Type B pancreatic cell (in vitro differentiated cells): ENCODE data around the gene PRDM2. TPM values are rescaled to one million over a fixed set of nuclear protein-coding genes. Genes with fewer than 3 reads are reported as not detected.
A peak's percentile ranks its signal among the peaks of the same experiment; 100 is the strongest.

ENCODE experiments used
- DNase-seq: peaks from one replicate; pipeline ENCODE4 v3.0.0; 2021; ENCODE audit warnings: mixed read lengths; ENCODE audit not compliant: unreplicated experiment; ENCODE audit errors: extremely low spot score
- H3K27ac Mint-ChIP-seq: 2 replicates; pipeline ENCODE4 v1.8.0; 2021; ENCODE audit warnings: mild to moderate bottlenecking, mixed read lengths
- H3K27me3 Mint-ChIP-seq: 2 replicates; pipeline ENCODE4 v1.8.0; 2021; ENCODE audit warnings: mixed read lengths
- H3K36me3 Mint-ChIP-seq: 2 replicates; pipeline ENCODE4 v1.8.0; 2021; ENCODE audit warnings: mixed read lengths
- H3K4me1 Mint-ChIP-seq: one replicate; pipeline ENCODE4 v1.8.0; 2021; ENCODE audit warnings: mixed read lengths; ENCODE audit not compliant: unreplicated experiment
- H3K4me3 Mint-ChIP-seq: 2 replicates; pipeline ENCODE4 v1.8.0; 2021; ENCODE audit warnings: mild to moderate bottlenecking, mixed read lengths
- H3K9me3 Mint-ChIP-seq: 2 replicates; pipeline ENCODE4 v1.8.0; 2021; ENCODE audit warnings: mixed read lengths
- total RNA-seq: library from RNA; stranded (reverse); gene quantifications from 2 replicates; pipeline ENCODE4 v1.2.1, GENCODE V29; 2021; ENCODE audit warnings: low replicate concordance
- TF ChIP-seq, protein P1 (sequence below): fragments of 200-600 bp; sonication (generic); conservative IDR thresholded peaks from 2 replicates; pipeline ENCODE4 v1.5.0; 2021; ENCODE audit warnings: antibody characterized with exemption, mild to moderate bottlenecking

The PRDM2 gene
- total RNA-seq, 1 donor from 2014 or later: 44.6 TPM

DNA sequence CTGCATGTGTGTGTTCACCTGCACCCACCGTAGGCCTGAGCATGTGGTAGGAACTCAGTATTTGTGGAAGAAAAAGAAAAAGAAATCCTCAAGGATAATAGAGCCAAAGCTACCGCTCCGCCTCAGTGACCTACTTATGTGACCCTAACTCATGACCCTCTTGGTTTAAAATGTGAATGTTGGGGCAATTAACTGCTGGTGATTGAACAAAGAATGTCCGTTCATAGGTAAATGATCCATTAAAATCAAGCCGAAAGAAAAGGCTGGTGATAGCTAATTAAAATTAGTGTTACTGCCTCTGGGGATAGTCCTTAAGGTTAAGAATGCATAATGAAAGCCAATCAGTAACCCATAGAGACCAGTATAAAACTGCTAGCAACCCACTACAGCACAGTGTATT is 98.1 kb downstream of the PRDM2 start:
- Mint-ChIP-seq H3K4me3 (no peak overlapping the region), H3K9me3 (no peaks in the 10 kb centered on the region), H3K36me3 (peaks cover 28% of the 10 kb centered on the region), H3K27me3 (no peaks in the 10 kb centered on the region), H3K4me1 (peaks cover 21% of the 10 kb centered on the region), H3K27ac (no peak overlapping the region)
- DNase-seq: no peak
- TF ChIP-seq, protein P1, sequence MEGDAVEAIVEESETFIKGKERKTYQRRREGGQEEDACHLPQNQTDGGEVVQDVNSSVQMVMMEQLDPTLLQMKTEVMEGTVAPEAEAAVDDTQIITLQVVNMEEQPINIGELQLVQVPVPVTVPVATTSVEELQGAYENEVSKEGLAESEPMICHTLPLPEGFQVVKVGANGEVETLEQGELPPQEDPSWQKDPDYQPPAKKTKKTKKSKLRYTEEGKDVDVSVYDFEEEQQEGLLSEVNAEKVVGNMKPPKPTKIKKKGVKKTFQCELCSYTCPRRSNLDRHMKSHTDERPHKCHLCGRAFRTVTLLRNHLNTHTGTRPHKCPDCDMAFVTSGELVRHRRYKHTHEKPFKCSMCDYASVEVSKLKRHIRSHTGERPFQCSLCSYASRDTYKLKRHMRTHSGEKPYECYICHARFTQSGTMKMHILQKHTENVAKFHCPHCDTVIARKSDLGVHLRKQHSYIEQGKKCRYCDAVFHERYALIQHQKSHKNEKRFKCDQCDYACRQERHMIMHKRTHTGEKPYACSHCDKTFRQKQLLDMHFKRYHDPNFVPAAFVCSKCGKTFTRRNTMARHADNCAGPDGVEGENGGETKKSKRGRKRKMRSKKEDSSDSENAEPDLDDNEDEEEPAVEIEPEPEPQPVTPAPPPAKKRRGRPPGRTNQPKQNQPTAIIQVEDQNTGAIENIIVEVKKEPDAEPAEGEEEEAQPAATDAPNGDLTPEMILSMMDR: no peak

DNA sequence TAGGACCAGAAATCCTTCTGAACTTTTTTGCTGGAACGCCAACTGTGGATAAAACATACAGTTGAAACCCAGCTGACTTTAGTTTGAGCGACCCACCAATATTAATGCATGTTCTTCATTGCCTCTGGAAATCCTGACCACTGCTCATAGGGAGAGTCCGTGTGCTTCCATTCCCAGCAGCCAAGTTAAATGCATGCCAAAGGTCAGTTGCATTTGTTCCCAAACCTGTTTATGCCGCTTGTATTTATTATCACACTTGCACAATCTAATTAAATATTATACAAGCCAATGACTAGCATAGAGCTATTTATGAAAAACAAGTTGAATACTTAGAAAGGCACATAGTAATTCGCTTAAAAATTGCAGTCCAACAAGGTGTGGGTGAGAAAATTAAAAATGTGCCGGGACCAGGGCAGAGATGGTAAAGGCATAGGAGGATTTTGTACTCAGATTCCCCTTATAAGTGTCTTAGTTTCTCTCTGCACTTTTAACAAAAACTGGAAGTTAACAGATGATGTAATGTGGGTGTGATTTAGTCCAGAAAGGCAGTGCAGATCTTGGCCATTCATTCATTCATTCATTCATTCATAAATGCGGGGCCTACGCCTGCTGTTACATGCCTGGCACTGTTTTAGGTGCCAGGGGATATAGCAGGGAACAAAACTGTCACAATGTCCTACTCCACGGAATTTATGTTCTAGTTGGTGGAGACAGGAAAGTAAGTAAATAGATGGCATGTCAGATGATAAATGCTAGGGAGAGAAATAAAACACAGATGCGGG is 99.7 kb downstream of the PRDM2 start:
- peaks cover 21% of the 10 kb centered on the region for H3K4me1 Mint-ChIP-seq

DNA sequence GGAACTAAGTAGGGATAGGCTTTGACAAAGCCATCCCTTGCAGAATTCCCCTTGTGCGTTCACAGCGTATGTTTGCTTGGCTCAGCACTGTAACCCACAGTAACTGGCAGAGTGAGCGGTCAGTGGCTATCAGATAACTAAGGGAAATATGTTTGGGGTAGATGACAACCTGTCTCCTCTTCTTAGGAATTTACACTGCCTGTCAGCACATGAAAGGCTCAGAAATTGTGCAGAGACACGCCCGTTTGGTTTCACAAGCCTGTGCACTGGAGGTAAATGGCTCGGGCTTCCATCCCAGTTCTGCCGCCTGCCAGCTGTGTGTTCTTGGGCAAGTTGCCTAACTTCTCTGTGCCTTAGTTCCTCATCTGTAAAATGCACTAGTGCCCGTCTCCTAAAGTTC is 101.2 kb downstream of the PRDM2 start:
- Mint-ChIP-seq H3K27ac (peak overlapping the region; percentile 55), H3K9me3 (no peaks in the 10 kb centered on the region), H3K27me3 (no peaks in the 10 kb centered on the region), H3K4me3 (no peak overlapping the region), H3K36me3 (peaks cover 11% of the 10 kb centered on the region), H3K4me1 (peaks cover 21% of the 10 kb centered on the region)
- DNase-seq: no peak
- TF ChIP-seq, protein P1: no peak

More for the DNA sequence above, 99.7 kb downstream of the PRDM2 start:
- TF ChIP-seq, protein P1: no peak
- Mint-ChIP-seq H3K9me3 (no peaks in the 10 kb centered on the region), H3K27ac (peak overlapping the region; percentile 7), H3K36me3 (peaks cover 19% of the 10 kb centered on the region), H3K27me3 (no peaks in the 10 kb centered on the region), H3K4me3 (no peak overlapping the region)
- no peak for DNase-seq

DNA sequence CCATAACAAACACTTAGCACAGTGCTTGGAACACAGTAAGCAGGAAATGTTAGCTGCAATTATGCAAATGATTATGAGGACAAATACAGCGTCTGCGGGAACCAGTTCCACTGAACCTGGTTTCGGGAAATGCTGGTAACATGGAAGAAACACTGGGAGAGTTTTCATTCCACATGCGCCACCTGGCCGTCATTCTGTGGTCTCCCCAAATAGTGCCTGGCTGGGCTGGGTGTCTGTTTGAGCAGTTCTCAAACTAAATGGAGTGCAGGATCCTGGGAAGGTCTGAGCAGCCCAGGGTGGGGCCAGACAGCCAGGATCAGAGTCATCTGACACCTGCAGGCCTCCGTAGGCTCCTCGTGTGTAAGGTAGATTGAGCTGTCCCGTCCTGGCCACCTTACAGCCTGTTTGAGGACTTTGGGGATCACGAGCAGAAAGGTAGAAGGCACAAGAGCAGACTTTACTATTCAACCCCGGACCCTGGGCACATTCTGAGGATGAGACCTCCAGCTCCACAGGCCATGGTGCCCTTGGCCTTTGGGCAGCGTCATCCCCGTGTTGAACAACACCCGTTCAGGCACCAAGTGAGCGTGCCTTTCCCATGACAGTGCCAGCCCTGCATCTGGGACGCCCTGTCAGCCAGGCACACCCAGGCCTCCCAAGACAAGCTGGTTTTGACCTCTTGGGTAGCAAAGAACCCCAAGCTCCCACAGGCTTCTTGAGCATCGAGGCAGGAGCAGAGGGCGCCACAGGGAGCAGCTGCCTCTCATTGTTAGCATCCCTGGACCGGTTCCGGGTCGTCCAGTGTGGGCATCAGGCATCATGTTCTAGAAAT is 101.9 kb downstream of the PRDM2 start:
- H3K36me3 Mint-ChIP-seq: peaks cover 11% of the 10 kb centered on the region
- TF ChIP-seq, protein P1: no peak
- no peaks in the 10 kb centered on the region for H3K27me3 Mint-ChIP-seq

DNA sequence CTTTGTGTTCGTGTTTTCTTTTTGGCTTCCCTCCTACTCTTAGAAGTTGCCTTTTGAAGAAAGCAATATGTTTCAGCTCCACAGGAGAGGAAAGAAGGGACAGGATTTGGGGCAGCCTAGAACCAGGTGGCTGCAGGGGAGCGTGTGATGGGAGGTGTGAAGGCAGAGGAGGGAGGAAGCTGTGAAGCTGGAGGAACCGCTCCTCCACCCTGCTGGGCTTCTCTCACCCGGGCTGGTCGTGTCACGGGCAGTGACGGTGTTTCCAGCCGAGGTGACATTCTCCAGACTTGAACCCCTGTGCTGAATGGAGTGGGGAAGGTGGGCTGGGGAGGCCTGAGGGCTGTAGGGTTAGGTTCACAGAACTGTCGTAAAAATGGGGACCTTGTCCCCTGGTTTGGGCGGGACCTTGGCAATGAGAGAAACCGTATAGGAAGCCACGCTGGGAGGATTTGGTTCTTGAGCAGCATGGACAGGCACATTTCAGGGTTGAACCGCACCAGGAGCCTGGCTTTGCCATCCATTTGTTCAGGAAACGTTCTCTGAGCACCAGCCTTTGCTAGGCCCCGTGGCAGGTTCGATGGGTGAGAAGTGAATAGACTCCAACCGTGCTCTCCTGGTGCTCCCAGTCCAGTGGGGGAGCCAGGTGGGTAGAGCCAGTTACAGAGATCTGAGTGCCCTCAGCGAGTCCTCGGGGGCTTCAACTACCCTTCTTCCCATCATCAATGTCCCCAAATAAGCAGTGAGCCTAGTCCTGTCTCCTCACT is 103.0 kb downstream of the PRDM2 start:
- DNase-seq: no peak
- Mint-ChIP-seq H3K9me3 (no peaks in the 10 kb centered on the region), H3K4me1 (peaks cover 22% of the 10 kb centered on the region), H3K27ac (peak overlapping the region; percentile 3), H3K36me3 (peaks cover 9% of the 10 kb centered on the region), H3K27me3 (no peaks in the 10 kb centered on the region), H3K4me3 (no peak overlapping the region)
- TF ChIP-seq, protein P1: no peak

More for the DNA sequence above, 101.9 kb downstream of the PRDM2 start:
- peaks cover 21% of the 10 kb centered on the region for H3K4me1 Mint-ChIP-seq
- H3K27ac Mint-ChIP-seq: peak overlapping the region; percentile 55
- no peak overlapping the region for H3K4me3 Mint-ChIP-seq
- H3K9me3 Mint-ChIP-seq: no peaks in the 10 kb centered on the region
- DNase-seq: no peak
